Chondrocyte (in vitro differentiated cells): ENCODE results near the gene MAML3. TPM values are rescaled to one million over a fixed set of nuclear protein-coding genes. Genes with fewer than 3 reads are reported as not detected.

ENCODE experiments used
- DNase-seq: peaks from one replicate; pipeline ENCODE4 v3.0.0; 2021; ENCODE audit warnings: mixed read lengths, low spot score
- H3K27ac Mint-ChIP-seq: one replicate; pipeline ENCODE4 v1.8.0; 2021; ENCODE audit warnings: mild to moderate bottlenecking, moderate library complexity, mixed read lengths; ENCODE audit not compliant: unreplicated experiment
- H3K27me3 Mint-ChIP-seq: 2 replicates; pipeline ENCODE4 v1.8.0; 2021; ENCODE audit warnings: low read depth, mixed read lengths
- H3K36me3 Mint-ChIP-seq: 2 replicates; pipeline ENCODE4 v1.8.0; 2021; ENCODE audit warnings: low read depth, mixed read lengths
- H3K4me1 Mint-ChIP-seq: 2 replicates; pipeline ENCODE4 v1.8.0; 2021; ENCODE audit warnings: low read depth, mild to moderate bottlenecking, mixed read lengths
- H3K4me3 Mint-ChIP-seq: one replicate; pipeline ENCODE4 v1.8.0; 2021; ENCODE audit warnings: mild to moderate bottlenecking, moderate library complexity, mixed read lengths; ENCODE audit not compliant: unreplicated experiment
- H3K9me3 Mint-ChIP-seq: 2 replicates; pipeline ENCODE4 v1.8.0; 2021; ENCODE audit warnings: low read depth, mixed read lengths
- total RNA-seq: library from RNA; stranded (reverse); gene quantifications from 3 replicates; pipeline ENCODE4 v1.2.1, GENCODE V29; 2021
- TF ChIP-seq, protein P1 (sequence below): fragments of 200-600 bp; sonication (generic); IDR thresholded peaks from 2 replicates; pipeline ENCODE4 v1.5.0; 2021; ENCODE audit warnings: antibody characterized with exemption, mild to moderate bottlenecking, moderate library complexity

Gene MAML3
- total RNA-seq, 1 donor from 2014 or later = 1.6 TPM

DNA sequence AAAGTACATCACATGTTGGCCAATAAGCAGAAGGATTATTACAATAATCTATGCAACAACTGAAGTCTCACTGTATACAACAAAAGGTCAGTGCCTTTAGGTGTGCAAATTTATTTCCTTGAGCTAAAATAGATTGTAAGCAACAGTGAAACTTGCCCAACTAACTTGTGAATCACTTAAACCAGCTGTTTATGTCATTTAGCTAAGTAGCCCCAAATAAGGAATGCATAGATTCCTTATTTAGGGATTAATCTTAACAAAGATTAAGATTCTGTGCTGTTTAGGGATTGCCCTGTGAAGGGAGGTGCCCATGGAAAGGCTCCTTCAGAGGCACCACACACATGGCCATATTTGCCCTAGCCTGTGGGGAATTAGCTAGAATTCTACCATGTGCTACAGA is 168.6 kb downstream of the MAML3 start:
- Mint-ChIP-seq H3K27me3 (no peaks in the 10 kb centered on the region), H3K4me1 (peaks cover 51% of the 10 kb centered on the region), H3K9me3 (no peaks in the 10 kb centered on the region), H3K36me3 (no peaks in the 10 kb centered on the region), H3K27ac (no peak overlapping the region), H3K4me3 (no peak overlapping the region)
- TF ChIP-seq, protein P1, sequence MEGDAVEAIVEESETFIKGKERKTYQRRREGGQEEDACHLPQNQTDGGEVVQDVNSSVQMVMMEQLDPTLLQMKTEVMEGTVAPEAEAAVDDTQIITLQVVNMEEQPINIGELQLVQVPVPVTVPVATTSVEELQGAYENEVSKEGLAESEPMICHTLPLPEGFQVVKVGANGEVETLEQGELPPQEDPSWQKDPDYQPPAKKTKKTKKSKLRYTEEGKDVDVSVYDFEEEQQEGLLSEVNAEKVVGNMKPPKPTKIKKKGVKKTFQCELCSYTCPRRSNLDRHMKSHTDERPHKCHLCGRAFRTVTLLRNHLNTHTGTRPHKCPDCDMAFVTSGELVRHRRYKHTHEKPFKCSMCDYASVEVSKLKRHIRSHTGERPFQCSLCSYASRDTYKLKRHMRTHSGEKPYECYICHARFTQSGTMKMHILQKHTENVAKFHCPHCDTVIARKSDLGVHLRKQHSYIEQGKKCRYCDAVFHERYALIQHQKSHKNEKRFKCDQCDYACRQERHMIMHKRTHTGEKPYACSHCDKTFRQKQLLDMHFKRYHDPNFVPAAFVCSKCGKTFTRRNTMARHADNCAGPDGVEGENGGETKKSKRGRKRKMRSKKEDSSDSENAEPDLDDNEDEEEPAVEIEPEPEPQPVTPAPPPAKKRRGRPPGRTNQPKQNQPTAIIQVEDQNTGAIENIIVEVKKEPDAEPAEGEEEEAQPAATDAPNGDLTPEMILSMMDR = no peak
- DNase-seq = no peak

DNA sequence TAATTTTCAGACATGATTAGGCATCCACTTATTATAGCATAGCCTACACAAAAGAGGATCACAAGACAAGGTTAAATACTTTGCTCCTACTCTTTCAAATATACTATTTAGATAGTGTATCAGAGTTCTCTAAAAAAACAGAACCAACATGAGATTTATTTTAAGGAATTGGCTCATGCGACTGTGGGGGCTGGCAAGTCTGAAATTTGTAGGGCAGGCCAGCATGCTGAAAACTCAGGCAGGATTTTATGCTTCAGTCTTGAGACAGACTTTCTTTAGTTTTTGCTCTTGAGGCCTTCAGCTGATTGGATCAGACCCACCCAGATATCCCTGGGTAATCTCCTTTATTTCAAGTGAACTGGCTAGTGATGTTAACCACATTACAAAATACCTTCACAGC is 169.5 kb downstream of the MAML3 start:
- no peak overlapping the region for H3K4me3 Mint-ChIP-seq
- H3K27me3 Mint-ChIP-seq = no peaks in the 10 kb centered on the region
- H3K4me1 Mint-ChIP-seq = peaks cover 52% of the 10 kb centered on the region
- peak overlapping the region; percentile 8 for H3K27ac Mint-ChIP-seq
- H3K9me3 Mint-ChIP-seq = no peaks in the 10 kb centered on the region
- TF ChIP-seq, protein P1 = no peak
- DNase-seq = no peak
- peaks cover 2% of the 10 kb centered on the region for H3K36me3 Mint-ChIP-seq

DNA sequence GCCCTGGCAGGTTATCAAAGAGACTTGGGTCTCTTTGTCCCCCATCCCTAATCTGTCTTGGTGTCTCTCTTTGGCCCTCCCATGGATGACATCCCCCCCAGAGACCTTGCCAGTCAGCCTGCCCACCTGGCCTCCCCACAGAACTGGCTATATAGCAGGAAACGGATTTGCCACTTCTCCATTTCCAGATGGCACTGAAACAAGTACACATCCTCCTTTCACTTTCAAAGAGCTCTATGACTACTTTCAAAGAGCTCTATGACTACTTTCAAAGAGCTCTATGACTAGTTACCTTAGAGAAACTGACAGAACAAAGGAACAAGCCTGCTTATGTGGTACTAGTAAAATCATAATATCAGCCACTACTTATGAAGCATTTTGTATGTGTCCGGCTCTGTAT is 175.3 kb downstream of the MAML3 start:
- H3K27ac Mint-ChIP-seq = no peak overlapping the region
- TF ChIP-seq, protein P1 = no peak
- peaks cover 2% of the 10 kb centered on the region for H3K36me3 Mint-ChIP-seq

DNA sequence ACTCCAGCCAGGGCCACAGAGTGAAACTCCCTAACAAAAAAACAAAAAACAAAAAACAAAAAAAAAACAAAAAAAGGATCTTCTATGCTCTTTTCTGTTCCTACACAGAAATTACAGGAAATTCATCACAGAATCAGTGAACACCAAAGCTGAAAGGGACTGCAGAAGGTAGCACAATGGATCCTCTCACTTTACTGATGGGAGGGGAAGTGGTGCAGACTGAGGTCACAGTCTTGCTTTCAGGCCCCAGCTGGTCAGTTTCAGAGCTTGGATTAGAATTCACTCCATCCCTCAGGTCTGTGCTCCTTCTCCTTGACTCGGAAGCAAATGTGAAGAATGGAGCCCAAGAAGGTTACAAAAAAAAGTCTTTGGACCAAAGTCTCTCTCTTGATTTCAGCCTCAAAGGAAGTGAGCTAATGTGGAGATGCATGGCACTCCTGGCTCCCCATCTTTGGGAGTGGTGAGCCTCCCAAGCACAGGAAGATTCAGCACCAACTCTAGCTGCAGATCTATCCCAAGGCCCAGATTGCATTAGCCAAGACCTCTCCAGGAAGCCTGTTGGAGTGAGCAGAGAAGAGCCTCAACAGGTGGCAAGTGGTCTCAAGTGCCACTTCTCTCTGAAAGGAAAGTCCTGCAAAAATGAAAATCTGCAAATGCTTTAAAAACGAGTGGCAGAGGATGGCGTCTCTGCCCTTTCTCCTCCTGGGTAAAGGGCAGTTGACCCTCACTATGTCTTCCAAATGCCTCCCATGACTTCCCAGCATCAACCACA is 176.0 kb downstream of the MAML3 start:
- peaks cover 32% of the 10 kb centered on the region for H3K4me1 Mint-ChIP-seq
- H3K27me3 Mint-ChIP-seq = no peaks in the 10 kb centered on the region
- no peaks in the 10 kb centered on the region for H3K9me3 Mint-ChIP-seq
- H3K36me3 Mint-ChIP-seq = peaks cover 2% of the 10 kb centered on the region
- TF ChIP-seq, protein P1 = no peak
- no peak overlapping the region for H3K27ac Mint-ChIP-seq
- no peak for DNase-seq
- no peak overlapping the region for H3K4me3 Mint-ChIP-seq

More for the DNA sequence above, 175.3 kb downstream of the MAML3 start:
- H3K9me3 Mint-ChIP-seq = no peaks in the 10 kb centered on the region
- no peaks in the 10 kb centered on the region for H3K27me3 Mint-ChIP-seq
- H3K4me3 Mint-ChIP-seq = no peak overlapping the region
- peaks cover 35% of the 10 kb centered on the region for H3K4me1 Mint-ChIP-seq
- no peak for DNase-seq

DNA sequence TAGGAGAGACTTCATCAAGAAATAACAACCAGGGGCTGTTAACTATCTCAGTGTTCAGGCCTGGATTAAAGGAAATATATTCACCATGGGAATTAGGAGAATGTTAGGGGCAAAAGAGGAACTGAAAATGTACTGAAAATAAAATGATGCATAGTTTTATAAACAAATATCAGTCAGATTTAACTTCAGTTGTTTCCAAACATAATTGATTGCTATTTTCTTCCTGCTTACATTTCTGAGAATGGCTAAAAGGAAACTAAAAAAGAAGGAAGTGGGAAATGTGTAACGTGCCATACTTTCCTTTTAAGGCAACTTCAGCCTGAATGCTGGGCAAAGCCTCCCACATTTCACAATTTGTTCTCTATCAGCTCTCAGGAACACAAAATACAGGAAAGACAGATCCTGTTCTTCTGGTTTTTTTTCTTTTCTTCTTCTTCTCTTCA is 178.1 kb downstream of the MAML3 start:
- Mint-ChIP-seq H3K27me3 (no peaks in the 10 kb centered on the region), H3K9me3 (no peaks in the 10 kb centered on the region), H3K4me3 (no peak overlapping the region), H3K27ac (peak overlapping the region; percentile 49), H3K36me3 (peaks cover 2% of the 10 kb centered on the region), H3K4me1 (peaks cover 16% of the 10 kb centered on the region)
- DNase-seq = no peak
- TF ChIP-seq, protein P1 = no peak
